Measurements from ENCODE around the gene SAMD4A. TPM values are rescaled to one million over a fixed set of nuclear protein-coding genes. Genes with fewer than 3 reads are reported as not detected.

The SAMD4A gene
- total RNA-seq, 1 experiment from 2014 or later, result 9.6 TPM

- H2BK20ac ChIP-seq (ENCODE audit: low read depth, low read length, poor library complexity, severe bottlenecking), result no peak overlapping the region
Measured at GRCh38 chr14:54703724-54704123, 136.8 kb downstream of the SAMD4A start.

More at GRCh38 chr14:54703724-54704123, 136.8 kb downstream of the SAMD4A start:
- Mint-ChIP-seq H3K36me3 (ENCODE audit: insufficient read depth in 1 of 3, low read depth in 3 of 3) (peaks cover 0 to 2% (median 0%) of the 10 kb centered on the region in 3 experiments; a peak in 1 of 7 replicates), H3K27me3 (ENCODE audit: low read depth) (no peaks in the 10 kb centered on the region), H3K4me1 (peaks cover 8 to 9% of the 10 kb centered on the region in 2 experiments), H3K9me3 (no peaks in the 10 kb centered on the region), H3K27ac (no peak overlapping the region), H3K4me3 (no peak overlapping the region)
- no peaks in the 10 kb centered on the region for H4K20me1 ChIP-seq (ENCODE audit: control insufficient read depth, insufficient read depth, insufficient read length)
- no peaks in the 10 kb centered on the region for H3K9me3 ChIP-seq (ENCODE audit: control insufficient read depth, low read depth, low read length)
- no peak overlapping the region for H4K91ac ChIP-seq (ENCODE audit: insufficient read length, low read depth, low read length)
- H4K8ac ChIP-seq (replicated peaks; ENCODE audit: insufficient read length, low read depth, low read length), result no peak overlapping the region
- H3K27ac ChIP-seq (ENCODE audit: insufficient read length, low read depth, low read length), result no peak overlapping the region
- no peaks in the 10 kb centered on the region for H3K4me1 ChIP-seq (ENCODE audit: insufficient read depth, low read length)
- no peak overlapping the region for H2AFZ ChIP-seq (ENCODE audit: low read length)
- no peak overlapping the region for H2BK15ac ChIP-seq (ENCODE audit: low read depth, low read length)
- H3K18ac ChIP-seq (ENCODE audit: insufficient read length, low read depth, low read length), result no peak overlapping the region
- no peak overlapping the region for H2AK5ac ChIP-seq (ENCODE audit: insufficient read length, low read length)
- no peak overlapping the region for H3K4me2 ChIP-seq (ENCODE audit: insufficient read depth, insufficient read length, low read length)
- H3K23ac ChIP-seq (ENCODE audit: insufficient read length, low read depth, low read length), result no peak overlapping the region
- H3K4ac ChIP-seq (ENCODE audit: low read depth, low read length), result no peak overlapping the region
- no peak overlapping the region for H3T11ph ChIP-seq (ENCODE audit: low read length)
- H2BK12ac ChIP-seq (ENCODE audit: insufficient read length, low read depth, low read length), result no peak overlapping the region
- no peak overlapping the region for H2BK120ac ChIP-seq (ENCODE audit: low read depth, low read length, poor library complexity, severe bottlenecking)
- no peak overlapping the region for H2BK5ac ChIP-seq (ENCODE audit: insufficient read length, low read length)
- DNase-seq, result no peak
- H3K79me2 ChIP-seq (ENCODE audit: insufficient read depth, low read length), result no peaks in the 10 kb centered on the region
- no CpG with 5 or more reads among the region's 2 CpGs for WGBS (ENCODE audit: extremely low coverage, insufficient read length, low lambda C conversion rate)
- TF ChIP-seq, protein P1, sequence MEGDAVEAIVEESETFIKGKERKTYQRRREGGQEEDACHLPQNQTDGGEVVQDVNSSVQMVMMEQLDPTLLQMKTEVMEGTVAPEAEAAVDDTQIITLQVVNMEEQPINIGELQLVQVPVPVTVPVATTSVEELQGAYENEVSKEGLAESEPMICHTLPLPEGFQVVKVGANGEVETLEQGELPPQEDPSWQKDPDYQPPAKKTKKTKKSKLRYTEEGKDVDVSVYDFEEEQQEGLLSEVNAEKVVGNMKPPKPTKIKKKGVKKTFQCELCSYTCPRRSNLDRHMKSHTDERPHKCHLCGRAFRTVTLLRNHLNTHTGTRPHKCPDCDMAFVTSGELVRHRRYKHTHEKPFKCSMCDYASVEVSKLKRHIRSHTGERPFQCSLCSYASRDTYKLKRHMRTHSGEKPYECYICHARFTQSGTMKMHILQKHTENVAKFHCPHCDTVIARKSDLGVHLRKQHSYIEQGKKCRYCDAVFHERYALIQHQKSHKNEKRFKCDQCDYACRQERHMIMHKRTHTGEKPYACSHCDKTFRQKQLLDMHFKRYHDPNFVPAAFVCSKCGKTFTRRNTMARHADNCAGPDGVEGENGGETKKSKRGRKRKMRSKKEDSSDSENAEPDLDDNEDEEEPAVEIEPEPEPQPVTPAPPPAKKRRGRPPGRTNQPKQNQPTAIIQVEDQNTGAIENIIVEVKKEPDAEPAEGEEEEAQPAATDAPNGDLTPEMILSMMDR (conservative IDR thresholded peaks at IDR 0.05), result no peak
- no peak overlapping the region for H4K5ac ChIP-seq (ENCODE audit: insufficient read length, low read depth, low read length)
- no peaks in the 10 kb centered on the region for H3K23me2 ChIP-seq (ENCODE audit: insufficient read length, low read depth, low read length, poor library complexity, severe bottlenecking)
- no peak overlapping the region for H3K9ac ChIP-seq (ENCODE audit: extremely low read depth, insufficient read length, low read length)
- no peak overlapping the region for H3K56ac ChIP-seq (ENCODE audit: insufficient read length, low read depth, low read length)
- H3K27me3 ChIP-seq (ENCODE audit: insufficient read depth, low read length), result no peaks in the 10 kb centered on the region
- no peaks in the 10 kb centered on the region for H3K79me1 ChIP-seq (ENCODE audit: insufficient read depth, low read depth, low read length, poor library complexity, severe bottlenecking)
- H3K14ac ChIP-seq (ENCODE audit: insufficient read depth, low read length), result no peak overlapping the region
